Upper lobe of left lung (tissue), 6 donors: ENCODE data around the gene THEMIS. TPM values are rescaled to one million over a fixed set of nuclear protein-coding genes. Genes with fewer than 3 reads are reported as not detected.
"Not testable (repeated sequence)": the region's sequence is repeated elsewhere in the genome, so short reads cannot be mapped to it uniquely, and the experiment has no call there.

Experiments used
- ATAC-seq, 2 donors: fragments of 200-7000 bp; cut with Tn5 transposase; one replicate each; pipeline ENCODE4 v1.9.1; 2022; ENCODE audit warnings: mild to moderate bottlenecking in 2 of 2, moderate library complexity in 2 of 2; ENCODE audit not compliant: low FRiP score in 2 of 2
- DNase-seq, 2 donors: peaks; one replicate each; pipeline ENCODE4 v3.0.0-alpha.2; 2019 to 2020
- H3K27ac ChIP-seq, 4 donors: fragments of 200-600 bp; sonication (generic); one replicate each; pipeline ENCODE4 v1.5.1; 2016 to 2019
- H3K27me3 ChIP-seq, 4 donors: fragments of 200-600 bp; sonication (generic); one replicate each; pipeline ENCODE4 v1.5.1; 2017 to 2019
- H3K36me3 ChIP-seq, 4 donors: fragments of 200-600 bp; sonication (generic); one replicate each; pipeline ENCODE4 v1.5.1; 2016 to 2019
- H3K4me1 ChIP-seq, 4 donors: fragments of 200-600 bp; sonication (generic); one replicate each; pipeline ENCODE4 v1.5.1; 2018 to 2019
- H3K4me3 ChIP-seq, 4 donors: fragments of 200-600 bp; sonication (generic); one replicate each; pipeline ENCODE4 v1.5.1; 2017 to 2019; ENCODE audit warnings: mild to moderate bottlenecking in 2 of 4, moderate library complexity in 1 of 4
- H3K9me3 ChIP-seq, 4 donors: fragments of 200-600 bp; sonication (generic); one replicate each; pipeline ENCODE4 v1.5.1; 2018 to 2019
- EP300 ChIP-seq, 4 donors: sonication (generic); formaldehyde crosslinking; IDR thresholded peaks; one replicate each; pipeline ENCODE4 v1.5.1; 2017; ENCODE audit warnings: antibody characterized with exemption in 4 of 4, control low read depth in 2 of 4
- POLR2A ChIP-seq, 4 donors: fragments of 450-650 bp; IDR thresholded peaks; one replicate each; pipeline ENCODE4 v1.5.1; 2016 to 2017; ENCODE audit warnings: antibody characterized with exemption in 4 of 4, mild to moderate bottlenecking in 2 of 4
- POLR2AphosphoS5 ChIP-seq, 2 donors: sonication (generic); formaldehyde crosslinking; IDR thresholded peaks; one replicate each; pipeline ENCODE4 v1.5.1; 2017; ENCODE audit warnings: antibody characterized with exemption in 2 of 2
- WGBS, 2 donors: methylation state at CpG; one replicate each; pipeline ENCODE4 v1.1.5; 2017 to 2018; 5-methylcytosine and 5-hydroxymethylcytosine counted together
- total RNA-seq, 6 donors: library from RNA; depleted of rRNA in 4 of 6; stranded (reverse); fragments of >200 nt in 4 of 6; gene quantifications; one replicate each; pipeline versions ENCODE4 v1.1.0 to v1.2.1, GENCODE V29; 2016 to 2021
- TF ChIP-seq, protein P1 (sequence below), 6 experiments: fragments of 450-650 bp in 4 of 6; fragments of 200-600 bp in 2 of 6; sonication (generic) in 2 of 6; IDR thresholded peaks; one replicate each; pipeline ENCODE4 v1.5.1; 2016 to 2019; ENCODE audit warnings: antibody characterized with exemption in 6 of 6
- donor health status: DM: no; HTN: no; CAD: no; lungs with moderate emphysema.
- donor health status: DM: no; HTN: yes; CAD: no; lungs with severe emphysema.

The THEMIS gene
- total RNA-seq, 6 donors from 2014 or later = 1.5 to 7.8 (median 2.2) TPM

DNA sequence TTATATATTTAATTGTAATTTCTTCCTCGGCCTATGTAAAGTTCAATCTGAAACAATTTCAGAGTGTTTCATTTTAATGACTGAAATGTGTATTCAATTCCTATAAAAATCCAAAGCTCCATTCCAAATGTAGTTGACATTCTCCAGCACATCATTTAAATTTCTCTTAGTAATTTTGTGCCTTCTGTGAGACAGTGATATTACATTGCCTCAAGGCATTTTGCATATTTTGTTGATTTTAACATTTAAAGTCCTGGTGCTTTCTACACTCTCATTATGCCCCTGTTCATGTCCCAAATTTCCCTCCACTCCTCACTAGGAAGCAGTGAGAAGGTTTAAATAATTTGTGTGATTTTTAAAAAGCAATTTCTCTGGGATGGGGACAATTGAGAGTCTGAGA lies 34.1 kb upstream of the THEMIS start:
- 61 to 91% methylated on average over 1 of the region's 1 CpG for WGBS, 2 donors
- DNase-seq = no peak
- H3K4me3 ChIP-seq = no peak overlapping the region
- no peak for ATAC-seq
- H3K9me3 ChIP-seq = peaks cover 0 to 10% (median 4%) of the 10 kb centered on the region in 4 donors
- peak overlapping the region in 1 of 4 donors; percentile 10 for H3K27ac ChIP-seq
- TF ChIP-seq POLR2AphosphoS5 (IDR thresholded peaks at IDR 0.05) = no peak
- TF ChIP-seq, protein P1, sequence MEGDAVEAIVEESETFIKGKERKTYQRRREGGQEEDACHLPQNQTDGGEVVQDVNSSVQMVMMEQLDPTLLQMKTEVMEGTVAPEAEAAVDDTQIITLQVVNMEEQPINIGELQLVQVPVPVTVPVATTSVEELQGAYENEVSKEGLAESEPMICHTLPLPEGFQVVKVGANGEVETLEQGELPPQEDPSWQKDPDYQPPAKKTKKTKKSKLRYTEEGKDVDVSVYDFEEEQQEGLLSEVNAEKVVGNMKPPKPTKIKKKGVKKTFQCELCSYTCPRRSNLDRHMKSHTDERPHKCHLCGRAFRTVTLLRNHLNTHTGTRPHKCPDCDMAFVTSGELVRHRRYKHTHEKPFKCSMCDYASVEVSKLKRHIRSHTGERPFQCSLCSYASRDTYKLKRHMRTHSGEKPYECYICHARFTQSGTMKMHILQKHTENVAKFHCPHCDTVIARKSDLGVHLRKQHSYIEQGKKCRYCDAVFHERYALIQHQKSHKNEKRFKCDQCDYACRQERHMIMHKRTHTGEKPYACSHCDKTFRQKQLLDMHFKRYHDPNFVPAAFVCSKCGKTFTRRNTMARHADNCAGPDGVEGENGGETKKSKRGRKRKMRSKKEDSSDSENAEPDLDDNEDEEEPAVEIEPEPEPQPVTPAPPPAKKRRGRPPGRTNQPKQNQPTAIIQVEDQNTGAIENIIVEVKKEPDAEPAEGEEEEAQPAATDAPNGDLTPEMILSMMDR (IDR thresholded peaks at IDR 0.05) = no peak
- TF ChIP-seq POLR2A (IDR thresholded peaks at IDR 0.05) = no peak
- TF ChIP-seq EP300 (IDR thresholded peaks at IDR 0.05) = no peak
- H3K27me3 ChIP-seq = no peaks in the 10 kb centered on the region
- peaks cover 0 to 3% (median 0%) of the 10 kb centered on the region in 4 donors for H3K4me1 ChIP-seq
- no peaks in the 10 kb centered on the region for H3K36me3 ChIP-seq

DNA sequence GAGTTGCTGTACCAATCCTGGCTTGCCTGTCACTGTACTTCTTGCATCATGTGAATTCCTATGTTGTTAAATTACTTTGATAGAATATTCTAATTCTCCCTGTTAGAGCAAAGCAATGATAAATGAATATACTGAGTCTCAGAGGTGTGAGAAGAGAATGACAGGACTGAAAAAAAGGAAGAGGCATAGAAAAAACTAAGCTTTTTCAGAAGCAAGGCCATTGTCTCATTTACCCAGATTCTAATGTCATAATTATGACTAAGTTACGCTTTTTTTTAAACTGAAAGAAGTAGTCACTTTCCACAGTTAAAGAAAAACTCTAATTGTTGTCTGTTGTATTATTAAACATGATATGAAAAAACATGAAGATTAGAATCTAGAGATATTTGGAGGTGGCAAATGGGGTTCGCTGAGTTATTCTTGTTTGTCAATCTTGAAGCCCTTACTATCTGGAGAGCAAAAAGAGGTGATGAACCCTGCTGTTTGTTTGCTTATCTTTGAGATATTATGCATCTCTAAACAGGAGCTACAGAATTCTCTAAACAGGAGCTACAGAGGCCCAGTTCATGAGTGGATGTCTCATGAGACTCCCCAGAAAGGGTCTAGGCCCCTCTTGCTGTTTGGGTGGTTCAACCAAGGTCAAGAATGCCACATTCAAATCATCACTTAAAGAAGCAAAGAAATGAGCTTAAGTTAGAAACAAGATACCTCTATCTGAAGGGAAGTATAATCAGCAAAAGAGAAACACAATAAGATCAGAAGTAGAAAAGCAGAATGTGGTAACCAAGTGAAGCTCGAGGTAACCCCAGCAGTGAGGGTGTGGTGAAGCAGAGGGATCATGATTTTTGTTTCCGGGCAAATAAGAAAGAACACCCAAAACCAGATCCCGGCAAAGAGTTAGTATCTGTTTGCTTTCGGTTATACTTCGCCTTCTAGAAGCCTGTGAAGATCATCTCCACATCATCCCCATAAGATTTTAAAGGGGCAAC lies 33.3 kb upstream of the THEMIS start:
- H3K4me3 ChIP-seq = no peak overlapping the region
- no peaks in the 10 kb centered on the region for H3K27me3 ChIP-seq
- peaks cover 0 to 10% (median 4%) of the 10 kb centered on the region in 4 donors for H3K9me3 ChIP-seq
- ATAC-seq (no peak), DNase-seq (no peak)
- no peaks in the 10 kb centered on the region for H3K4me1 ChIP-seq
- no peaks in the 10 kb centered on the region for H3K36me3 ChIP-seq
- H3K27ac ChIP-seq = no peak overlapping the region
- WGBS, 2 donors = 81 to 93% methylated on average over 7 of the region's 7 CpGs
- TF ChIP-seq POLR2A (IDR thresholded peaks at IDR 0.05) (no peak), POLR2AphosphoS5 (IDR thresholded peaks at IDR 0.05) (no peak), EP300 (IDR thresholded peaks at IDR 0.05) (no peak)
- TF ChIP-seq, protein P1 (IDR thresholded peaks at IDR 0.05) = no peak

DNA sequence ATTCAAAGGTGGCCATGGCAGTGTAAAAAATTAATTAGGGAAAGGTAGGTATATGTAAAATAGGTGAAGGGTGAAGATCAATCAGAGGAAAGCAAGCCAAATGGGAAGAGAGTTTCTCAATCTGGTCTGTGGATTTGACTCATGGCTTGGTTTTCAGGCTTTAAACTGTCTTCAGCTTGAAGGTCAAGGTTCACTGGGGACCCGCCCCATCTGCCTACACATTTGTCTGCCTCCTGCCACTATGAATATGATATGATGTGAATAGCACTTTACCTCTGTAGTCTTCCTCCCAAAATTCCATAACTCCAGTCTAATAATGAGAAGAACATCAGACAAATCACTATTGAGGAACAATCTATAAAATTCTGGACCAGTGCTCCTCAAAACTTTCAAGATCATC lies 32.3 kb upstream of the THEMIS start:
- DNase-seq = no peak
- H3K4me3 ChIP-seq = no peak overlapping the region
- no peaks in the 10 kb centered on the region for H3K27me3 ChIP-seq
- H3K36me3 ChIP-seq = no peaks in the 10 kb centered on the region
- TF ChIP-seq POLR2A (IDR thresholded peaks at IDR 0.05) (no peak), POLR2AphosphoS5 (IDR thresholded peaks at IDR 0.05) (no peak), EP300 (IDR thresholded peaks at IDR 0.05) (no peak)
- TF ChIP-seq, protein P1 (IDR thresholded peaks at IDR 0.05) = no peak
- H3K4me1 ChIP-seq = no peaks in the 10 kb centered on the region
- H3K27ac ChIP-seq = no peak overlapping the region
- 96% methylated on average over 1 of the region's 1 CpG for WGBS, 2 donors
- H3K9me3 ChIP-seq = peaks cover 0 to 10% (median 4%) of the 10 kb centered on the region in 4 donors
- no peak for ATAC-seq

DNA sequence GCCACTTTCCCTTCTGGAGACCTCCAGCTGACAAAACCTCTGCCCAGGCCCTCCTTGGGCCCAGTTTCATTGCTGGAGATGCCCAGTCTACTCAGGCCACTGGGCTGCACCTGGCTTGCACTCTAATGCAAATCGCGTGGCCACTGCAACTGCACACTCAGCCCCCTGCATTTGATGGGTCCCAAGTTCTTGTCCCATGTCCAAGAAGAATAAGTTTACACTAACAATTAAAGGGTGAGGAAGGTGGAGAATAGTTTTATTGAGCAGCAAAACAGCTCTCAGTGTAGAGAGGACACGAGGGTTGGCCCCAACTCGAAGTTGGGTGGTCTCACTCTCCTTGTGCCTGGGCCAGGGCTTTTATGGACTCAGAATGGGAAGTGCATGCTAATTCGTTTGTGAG lies 31.9 kb upstream of the THEMIS start:
- H3K36me3 ChIP-seq = no peaks in the 10 kb centered on the region
- no peak for TF ChIP-seq POLR2AphosphoS5 (IDR thresholded peaks at IDR 0.05)
- TF ChIP-seq, protein P1 (IDR thresholded peaks at IDR 0.05) = no peak
- no peak for TF ChIP-seq EP300 (IDR thresholded peaks at IDR 0.05)
- TF ChIP-seq POLR2A (IDR thresholded peaks at IDR 0.05) = no peak
- H3K27ac ChIP-seq = no peak overlapping the region
- no peaks in the 10 kb centered on the region for H3K4me1 ChIP-seq
- peaks cover 0 to 10% (median 4%) of the 10 kb centered on the region in 4 donors for H3K9me3 ChIP-seq
- DNase-seq = no peak
- H3K4me3 ChIP-seq = no peak overlapping the region
- no peaks in the 10 kb centered on the region for H3K27me3 ChIP-seq
- WGBS, 2 donors = 88 to 91% methylated on average over 5 of the region's 5 CpGs
- no peak for ATAC-seq

DNA sequence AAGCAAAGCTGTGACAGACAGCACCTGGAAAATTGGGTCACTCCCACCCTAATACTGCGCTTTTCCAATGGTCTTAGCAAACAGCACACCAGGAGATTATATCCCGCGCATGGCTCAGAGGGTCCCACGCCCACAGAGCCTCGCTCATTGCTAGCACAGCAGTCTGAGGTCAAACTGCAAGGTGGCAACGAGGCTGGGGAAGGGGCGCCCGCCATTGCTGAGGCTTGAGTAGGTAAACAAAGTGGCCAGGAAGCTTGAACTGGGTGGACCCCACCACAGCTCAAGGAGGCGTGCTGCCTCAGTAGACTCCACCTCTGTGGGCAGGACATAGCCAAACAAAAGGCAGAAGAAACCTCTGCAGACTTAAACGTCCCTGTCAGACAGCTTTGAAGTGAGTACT lies 25.6 kb upstream of the THEMIS start:
- not testable (repeated sequence) for H3K36me3 ChIP-seq, H3K27me3 ChIP-seq, H3K27ac ChIP-seq, H3K4me1 ChIP-seq, ATAC-seq, H3K4me3 ChIP-seq
- WGBS, 2 donors = 89 to 96% methylated on average over 10 of the region's 10 CpGs
- H3K9me3 ChIP-seq = peaks cover 0 to 13% (median 5%) of the 10 kb centered on the region in 4 donors
- peak in 1 of 2 donors; percentile 22 for DNase-seq
